ENCODE results near the gene GADD45GIP1. TPM values are rescaled to one million over a fixed set of nuclear protein-coding genes. Genes with fewer than 3 reads are reported as not detected.
A peak's percentile ranks its signal among the peaks of the same experiment; 100 is the strongest.

GADD45GIP1 gene
- total RNA-seq, 5 donors from 2014 or later (not counting 1 experiment from before 2014, with no cell fraction given) = 6.2 to 22.6 (median 20.1) TPM

- DNase-seq = no peak
- Mint-ChIP-seq H3K27me3 (peaks cover 0 to 5% of the 10 kb centered on the region in 2 donors), H3K9me3 (no peaks in the 10 kb centered on the region), H3K27ac (no peak overlapping the region), H3K36me3 (peaks cover 4% of the 10 kb centered on the region), H3K4me3 (peak overlapping the region; percentile 68 to 90 (median 74)), H3K4me1 (peaks cover 9 to 15% (median 14%) of the 10 kb centered on the region in 3 donors)
- ChIA-PET CTCF (no interaction called here), POLR2A (no interaction called here)
- no peaks in the 10 kb centered on the region for H3K9me3 ChIP-seq
- peak overlapping the region in 1 of 2 donors; percentile 35 for H3K4me3 ChIP-seq (ENCODE audit: control insufficient read depth in 1 of 2, extremely low read depth in 1 of 2, low read length in 1 of 2)
- H3K27ac ChIP-seq (ENCODE audit: low read length) = no peak overlapping the region
- no peak for ATAC-seq (replicated peaks in 1 of 4)
- WGBS (ENCODE audit: insufficient coverage) = 88% methylated on average over 28 of the region's 52 CpGs
- peaks cover 3 to 27% of the 10 kb centered on the region in 2 experiments for H3K27me3 ChIP-seq (replicated peaks in 1 of 2; ENCODE audit: control insufficient read depth in 2 of 2, extremely low read depth in 1 of 2, insufficient read depth in 2 of 2, low read length in 1 of 2)
- H3K4me1 ChIP-seq (ENCODE audit: control insufficient read depth in 1 of 2, extremely low read depth in 1 of 2, insufficient read depth in 2 of 2, low read length in 2 of 2) = peaks cover 3 to 15% of the 10 kb centered on the region in 2 experiments
- no peaks in the 10 kb centered on the region for H3K36me3 ChIP-seq (ENCODE audit: control insufficient read depth in 2 of 2, extremely low read depth in 1 of 2, insufficient read depth in 1 of 2, low read length in 1 of 2)
These were observed 39.5 kb upstream of the GADD45GIP1 start for GRCh38 chr19:12996406-12997094.

- no peak overlapping the region for H3K27ac Mint-ChIP-seq
- H3K36me3 ChIP-seq (ENCODE audit: control insufficient read depth in 2 of 2, extremely low read depth in 1 of 2, insufficient read depth in 1 of 2, low read length in 1 of 2) = no peaks in the 10 kb centered on the region
- peak; percentile 25 to 37 (median 30) for ATAC-seq (replicated peaks in 1 of 4)
- H3K9me3 ChIP-seq = no peaks in the 10 kb centered on the region
- DNase-seq = peak in 1 of 35 experiments; percentile 28
- no peaks in the 10 kb centered on the region for H3K9me3 Mint-ChIP-seq
- H3K4me1 ChIP-seq (ENCODE audit: control insufficient read depth in 1 of 2, extremely low read depth in 1 of 2, insufficient read depth in 2 of 2, low read length in 2 of 2) = peaks cover 3 to 15% of the 10 kb centered on the region in 2 experiments
- peak overlapping the region; percentile 35 to 44 for H3K4me3 ChIP-seq (ENCODE audit: control insufficient read depth in 1 of 2, extremely low read depth in 1 of 2, low read length in 1 of 2)
- H3K4me1 Mint-ChIP-seq = peaks cover 9 to 15% (median 14%) of the 10 kb centered on the region in 3 donors
- H3K27me3 ChIP-seq (replicated peaks in 1 of 2; ENCODE audit: control insufficient read depth in 2 of 2, extremely low read depth in 1 of 2, insufficient read depth in 2 of 2, low read length in 1 of 2) = peaks cover 5 to 27% of the 10 kb centered on the region in 2 experiments
- peaks cover 0 to 5% of the 10 kb centered on the region in 2 donors for H3K27me3 Mint-ChIP-seq
- CTCF ChIA-PET = no interaction called here
- peaks cover 4% of the 10 kb centered on the region for H3K36me3 Mint-ChIP-seq
- H3K27ac ChIP-seq (ENCODE audit: low read length) = no peak overlapping the region
- POLR2A ChIA-PET = no interaction called here
- WGBS (ENCODE audit: insufficient coverage) = 2% methylated on average over 113 of the region's 129 CpGs
- peak overlapping the region; percentile 78 to 90 (median 80) for H3K4me3 Mint-ChIP-seq
These were observed 38.8 kb upstream of the GADD45GIP1 start for GRCh38 chr19:12995596-12996405.

- Histone ChIP-seq H3K9me3 (no peaks in the 10 kb centered on the region), H3K27me3 (replicated peaks in 1 of 2; ENCODE audit: control insufficient read depth in 2 of 2, extremely low read depth in 1 of 2, insufficient read depth in 2 of 2, low read length in 1 of 2) (peaks cover 5 to 27% of the 10 kb centered on the region in 2 experiments), H3K36me3 (ENCODE audit: control insufficient read depth in 2 of 2, extremely low read depth in 1 of 2, insufficient read depth in 1 of 2, low read length in 1 of 2) (no peaks in the 10 kb centered on the region), H3K4me3 (ENCODE audit: control insufficient read depth in 1 of 2, extremely low read depth in 1 of 2, low read length in 1 of 2) (peak within 1 kb of the TSS; percentile 49 to 64), H3K27ac (ENCODE audit: low read length) (no peak within 1 kb of the TSS), H3K4me1 (ENCODE audit: control insufficient read depth in 1 of 2, extremely low read depth in 1 of 2, insufficient read depth in 2 of 2, low read length in 2 of 2) (peaks cover 3 to 15% of the 10 kb centered on the region in 2 experiments)
- DNase-seq (peak in 30 of 35 experiments; percentile 17 to 76 (median 42)), ATAC-seq (replicated peaks in 1 of 4) (peak; percentile 61 to 80 (median 63))
- peak within 1 kb of the TSS; percentile 55 to 78 for H3K27ac Mint-ChIP-seq
- POLR2A ChIA-PET = no interaction called here
- CTCF ChIA-PET = no interaction called here
- H3K9me3 Mint-ChIP-seq = no peaks in the 10 kb centered on the region
- 12% methylated on average over 50 of the region's 84 CpGs for WGBS (ENCODE audit: insufficient coverage)
- peaks cover 0 to 5% of the 10 kb centered on the region in 2 donors for H3K27me3 Mint-ChIP-seq
- peak within 1 kb of the TSS; percentile 81 to 92 (median 90) for H3K4me3 Mint-ChIP-seq
- peaks cover 9 to 15% (median 14%) of the 10 kb centered on the region in 3 donors for H3K4me1 Mint-ChIP-seq
- peaks cover 4% of the 10 kb centered on the region for H3K36me3 Mint-ChIP-seq
These were observed 37.9 kb upstream of the GADD45GIP1 start, which contains the start of gene NFIX for GRCh38 chr19:12994701-12995595. Gene NFIX (plus strand): TSS chr19:12995475. CDS start chr19:12995838, 363 bp downstream.

- 88% methylated on average over 6 of the region's 7 CpGs for WGBS (ENCODE audit: insufficient coverage)
- no peaks in the 10 kb centered on the region for H3K9me3 Mint-ChIP-seq
- POLR2A ChIA-PET = no interaction called here
- peaks cover 9 to 15% (median 14%) of the 10 kb centered on the region in 3 donors for H3K4me1 Mint-ChIP-seq
- ATAC-seq (replicated peaks in 1 of 4) (no peak), DNase-seq (no peak)
- Histone ChIP-seq H3K9me3 (no peaks in the 10 kb centered on the region), H3K36me3 (ENCODE audit: control insufficient read depth in 2 of 2, extremely low read depth in 1 of 2, insufficient read depth in 1 of 2, low read length in 1 of 2) (no peaks in the 10 kb centered on the region), H3K4me3 (ENCODE audit: control insufficient read depth in 1 of 2, extremely low read depth in 1 of 2, low read length in 1 of 2) (no peak overlapping the region), H3K4me1 (ENCODE audit: control insufficient read depth in 1 of 2, extremely low read depth in 1 of 2, insufficient read depth in 2 of 2, low read length in 2 of 2) (peaks cover 3 to 15% of the 10 kb centered on the region in 2 experiments), H3K27me3 (replicated peaks in 1 of 2; ENCODE audit: control insufficient read depth in 2 of 2, extremely low read depth in 1 of 2, insufficient read depth in 2 of 2, low read length in 1 of 2) (peaks cover 5 to 30% of the 10 kb centered on the region in 2 experiments), H3K27ac (ENCODE audit: low read length) (no peak overlapping the region)
- peak overlapping the region in 2 of 3 donors; percentile 59 to 90 for H3K4me3 Mint-ChIP-seq
- H3K27me3 Mint-ChIP-seq = peaks cover 0 to 5% of the 10 kb centered on the region in 2 donors
- CTCF ChIA-PET = no interaction called here
- peaks cover under 1% of the 10 kb centered on the region for H3K36me3 Mint-ChIP-seq
- no peak overlapping the region for H3K27ac Mint-ChIP-seq
These were observed 36.5 kb upstream of the GADD45GIP1 start for GRCh38 chr19:12993562-12993961.

GRCh38 chr19:12992729-12993128 lies 35.7 kb upstream of the GADD45GIP1 start:
- Mint-ChIP-seq H3K9me3 (no peaks in the 10 kb centered on the region), H3K27me3 (peaks cover 0 to 5% of the 10 kb centered on the region in 2 donors), H3K4me1 (peaks cover 9 to 14% (median 9%) of the 10 kb centered on the region in 3 donors), H3K4me3 (no peak overlapping the region), H3K36me3 (no peaks in the 10 kb centered on the region), H3K27ac (no peak overlapping the region)
- ChIA-PET CTCF (no interaction called here), POLR2A (no interaction called here)
- Histone ChIP-seq H3K27ac (ENCODE audit: low read length) (no peak overlapping the region), H3K4me3 (ENCODE audit: control insufficient read depth in 1 of 2, extremely low read depth in 1 of 2, low read length in 1 of 2) (no peak overlapping the region), H3K9me3 (no peaks in the 10 kb centered on the region), H3K4me1 (ENCODE audit: control insufficient read depth in 1 of 2, extremely low read depth in 1 of 2, insufficient read depth in 2 of 2, low read length in 2 of 2) (peaks cover 3 to 15% of the 10 kb centered on the region in 2 experiments), H3K36me3 (ENCODE audit: control insufficient read depth in 2 of 2, extremely low read depth in 1 of 2, insufficient read depth in 1 of 2, low read length in 1 of 2) (no peaks in the 10 kb centered on the region), H3K27me3 (replicated peaks in 1 of 2; ENCODE audit: control insufficient read depth in 2 of 2, extremely low read depth in 1 of 2, insufficient read depth in 2 of 2, low read length in 1 of 2) (peaks cover 5 to 33% of the 10 kb centered on the region in 2 experiments)
- 100% methylated on average over 1 of the region's 11 CpGs for WGBS (ENCODE audit: insufficient coverage)
- ATAC-seq (replicated peaks in 1 of 4) (no peak), DNase-seq (no peak)

Data from T-cell (primary cell).